Upper lobe of left lung (tissue), 4 donors: ENCODE results near the gene MTCL3.

Experiments
- CTCF ChIP-seq, 6 experiments: fragments of 450-650 bp in 4 of 6; fragments of 200-600 bp in 2 of 6; sonication (generic) in 2 of 6; IDR thresholded peaks; one replicate each; pipeline ENCODE4 v1.5.1; 2016 to 2019; ENCODE audit warnings: antibody characterized with exemption in 6 of 6
- EP300 ChIP-seq, 4 donors: sonication (generic); formaldehyde crosslinking; IDR thresholded peaks; one replicate each; pipeline ENCODE4 v1.5.1; 2017; ENCODE audit warnings: antibody characterized with exemption in 4 of 4, control low read depth in 2 of 4
- POLR2A ChIP-seq, 4 donors: fragments of 450-650 bp; IDR thresholded peaks; one replicate each; pipeline ENCODE4 v1.5.1; 2016 to 2017; ENCODE audit warnings: antibody characterized with exemption in 4 of 4, mild to moderate bottlenecking in 2 of 4

- TF ChIP-seq POLR2A (IDR thresholded peaks at IDR 0.05) (no peak), CTCF (IDR thresholded peaks at IDR 0.05) (no peak), EP300 (IDR thresholded peaks at IDR 0.05) (no peak)
Observed at GRCh38 chr6:127481628-127482027, 37.5 kb downstream of the MTCL3 start.
